ENCODE results near the gene MPZL3. TPM values are rescaled to one million over a fixed set of nuclear protein-coding genes. Genes with fewer than 3 reads are reported as not detected.
A peak's percentile ranks its signal among the peaks of the same experiment; 100 is the strongest.

Gene MPZL3
- total and polyA plus RNA-seq, 9 donors: 0.41 to 1.7 (median 0.73) TPM

- Histone ChIP-seq H3K36me3 (ENCODE audit: control insufficient read depth, insufficient read depth, low read length) (no peaks in the 10 kb centered on the region), H3K4me3 (ENCODE audit: low read length) (no peak overlapping the region), H3K4me1 (ENCODE audit: control insufficient read depth, insufficient read depth, low read length) (no peaks in the 10 kb centered on the region), H3K27me3 (ENCODE audit: control insufficient read depth, insufficient read depth, low read length) (peaks cover 10% of the 10 kb centered on the region), H3K27ac (ENCODE audit: low read length) (no peak overlapping the region), H3K9me3 (replicated peaks; ENCODE audit: control insufficient read depth, low read depth, low read length) (no peaks in the 10 kb centered on the region)
- DNase-seq: peak; percentile 74
- 66% methylated on average over 4 of the region's 6 CpGs for WGBS (ENCODE audit: insufficient coverage)
Observed at GRCh38 chr11:118214210-118214914, 37.8 kb downstream of the MPZL3 start.

GRCh38 chr11:118213781-118214180 lies 38.4 kb downstream of the MPZL3 start:
- H3K27ac ChIP-seq (ENCODE audit: low read length): no peak overlapping the region
- H3K27me3 ChIP-seq (ENCODE audit: control insufficient read depth, insufficient read depth, low read length): peaks cover 12% of the 10 kb centered on the region
- no peaks in the 10 kb centered on the region for H3K9me3 ChIP-seq (replicated peaks; ENCODE audit: control insufficient read depth, low read depth, low read length)
- no peak overlapping the region for H3K4me3 ChIP-seq (ENCODE audit: low read length)
- H3K4me1 ChIP-seq (ENCODE audit: control insufficient read depth, insufficient read depth, low read length): no peaks in the 10 kb centered on the region
- DNase-seq: no peak
- no peaks in the 10 kb centered on the region for H3K36me3 ChIP-seq (ENCODE audit: control insufficient read depth, insufficient read depth, low read length)
- WGBS (ENCODE audit: insufficient coverage): no CpG with 5 or more reads among the region's 2 CpGs

- Histone ChIP-seq H3K4me1 (ENCODE audit: control insufficient read depth, insufficient read depth, low read length) (no peaks in the 10 kb centered on the region), H3K36me3 (ENCODE audit: control insufficient read depth, insufficient read depth, low read length) (no peaks in the 10 kb centered on the region), H3K27me3 (ENCODE audit: control insufficient read depth, insufficient read depth, low read length) (peaks cover 10% of the 10 kb centered on the region), H3K27ac (ENCODE audit: low read length) (no peak overlapping the region), H3K4me3 (ENCODE audit: low read length) (no peak overlapping the region), H3K9me3 (replicated peaks; ENCODE audit: control insufficient read depth, low read depth, low read length) (no peaks in the 10 kb centered on the region)
- no CpG with 5 or more reads among the region's 4 CpGs for WGBS (ENCODE audit: insufficient coverage)
- DNase-seq: no peak
Observed at GRCh38 chr11:118213201-118213600, 39.0 kb downstream of the MPZL3 start.

- Histone ChIP-seq H3K4me1 (ENCODE audit: control insufficient read depth, insufficient read depth, low read length) (no peaks in the 10 kb centered on the region), H3K9me3 (replicated peaks; ENCODE audit: control insufficient read depth, low read depth, low read length) (no peaks in the 10 kb centered on the region), H3K36me3 (ENCODE audit: control insufficient read depth, insufficient read depth, low read length) (no peaks in the 10 kb centered on the region), H3K4me3 (ENCODE audit: low read length) (no peak overlapping the region), H3K27ac (ENCODE audit: low read length) (no peak overlapping the region), H3K27me3 (ENCODE audit: control insufficient read depth, insufficient read depth, low read length) (peaks cover 10% of the 10 kb centered on the region)
- WGBS (ENCODE audit: insufficient coverage): 76% methylated on average over 2 of the region's 2 CpGs
- DNase-seq: peak; percentile 38
Observed at GRCh38 chr11:118212781-118213191, 39.4 kb downstream of the MPZL3 start.

- Histone ChIP-seq H3K36me3 (ENCODE audit: control insufficient read depth, insufficient read depth, low read length) (no peaks in the 10 kb centered on the region), H3K9me3 (replicated peaks; ENCODE audit: control insufficient read depth, low read depth, low read length) (no peaks in the 10 kb centered on the region), H3K4me3 (ENCODE audit: low read length) (no peak overlapping the region), H3K27me3 (ENCODE audit: control insufficient read depth, insufficient read depth, low read length) (peaks cover 10% of the 10 kb centered on the region), H3K27ac (ENCODE audit: low read length) (no peak overlapping the region), H3K4me1 (ENCODE audit: control insufficient read depth, insufficient read depth, low read length) (no peaks in the 10 kb centered on the region)
- 59% methylated on average over 6 of the region's 7 CpGs for WGBS (ENCODE audit: insufficient coverage)
- DNase-seq: peak; percentile 19
Observed at GRCh38 chr11:118212131-118212725, 39.9 kb downstream of the MPZL3 start.

GRCh38 chr11:118211006-118211405 lies 41.2 kb downstream of the MPZL3 start:
- no peaks in the 10 kb centered on the region for H3K4me1 ChIP-seq (ENCODE audit: control insufficient read depth, insufficient read depth, low read length)
- no CpG with 5 or more reads among the region's 6 CpGs for WGBS (ENCODE audit: insufficient coverage)
- peaks cover 11% of the 10 kb centered on the region for H3K27me3 ChIP-seq (ENCODE audit: control insufficient read depth, insufficient read depth, low read length)
- H3K4me3 ChIP-seq (ENCODE audit: low read length): no peak overlapping the region
- no peak overlapping the region for H3K27ac ChIP-seq (ENCODE audit: low read length)
- no peaks in the 10 kb centered on the region for H3K36me3 ChIP-seq (ENCODE audit: control insufficient read depth, insufficient read depth, low read length)
- no peaks in the 10 kb centered on the region for H3K9me3 ChIP-seq (replicated peaks; ENCODE audit: control insufficient read depth, low read depth, low read length)
- no peak for DNase-seq

GRCh38 chr11:118210323-118210722 lies 41.8 kb downstream of the MPZL3 start:
- peaks cover 10% of the 10 kb centered on the region for H3K27me3 ChIP-seq (ENCODE audit: control insufficient read depth, insufficient read depth, low read length)
- no peaks in the 10 kb centered on the region for H3K9me3 ChIP-seq (replicated peaks; ENCODE audit: control insufficient read depth, low read depth, low read length)
- H3K36me3 ChIP-seq (ENCODE audit: control insufficient read depth, insufficient read depth, low read length): no peaks in the 10 kb centered on the region
- H3K4me1 ChIP-seq (ENCODE audit: control insufficient read depth, insufficient read depth, low read length): no peaks in the 10 kb centered on the region
- whole genome bisulfite sequencing (ENCODE audit: insufficient coverage): 91% methylated on average over 6 of the region's 7 CpGs
- H3K27ac ChIP-seq (ENCODE audit: low read length): no peak overlapping the region
- DNase-seq: no peak
- no peak overlapping the region for H3K4me3 ChIP-seq (ENCODE audit: low read length)

GRCh38 chr11:118209033-118209432 lies 43.1 kb downstream of the MPZL3 start:
- H3K4me1 ChIP-seq (ENCODE audit: control insufficient read depth, insufficient read depth, low read length): no peaks in the 10 kb centered on the region
- H3K27me3 ChIP-seq (ENCODE audit: control insufficient read depth, insufficient read depth, low read length): peaks cover 10% of the 10 kb centered on the region
- no peak overlapping the region for H3K4me3 ChIP-seq (ENCODE audit: low read length)
- H3K9me3 ChIP-seq (replicated peaks; ENCODE audit: control insufficient read depth, low read depth, low read length): no peaks in the 10 kb centered on the region
- WGBS (ENCODE audit: insufficient coverage): no CpG with 5 or more reads among the region's 3 CpGs
- no peak overlapping the region for H3K27ac ChIP-seq (ENCODE audit: low read length)
- no peak for DNase-seq
- H3K36me3 ChIP-seq (ENCODE audit: control insufficient read depth, insufficient read depth, low read length): no peaks in the 10 kb centered on the region

GRCh38 chr11:118207079-118207478 lies 45.1 kb downstream of the MPZL3 start:
- peak overlapping the region; percentile 47 for H3K27ac ChIP-seq (ENCODE audit: low read length)
- no peaks in the 10 kb centered on the region for H3K36me3 ChIP-seq (ENCODE audit: control insufficient read depth, insufficient read depth, low read length)
- peaks cover 5% of the 10 kb centered on the region for H3K27me3 ChIP-seq (ENCODE audit: control insufficient read depth, insufficient read depth, low read length)
- H3K4me3 ChIP-seq (ENCODE audit: low read length): no peak overlapping the region
- no peak for DNase-seq
- H3K9me3 ChIP-seq (replicated peaks; ENCODE audit: control insufficient read depth, low read depth, low read length): no peaks in the 10 kb centered on the region
- WGBS (ENCODE audit: insufficient coverage): no CpG with 5 or more reads among the region's 2 CpGs
- H3K4me1 ChIP-seq (ENCODE audit: control insufficient read depth, insufficient read depth, low read length): no peaks in the 10 kb centered on the region

- Histone ChIP-seq H3K4me1 (ENCODE audit: control insufficient read depth, insufficient read depth, low read length) (no peaks in the 10 kb centered on the region), H3K36me3 (ENCODE audit: control insufficient read depth, insufficient read depth, low read length) (no peaks in the 10 kb centered on the region), H3K9me3 (replicated peaks; ENCODE audit: control insufficient read depth, low read depth, low read length) (no peaks in the 10 kb centered on the region), H3K27ac (ENCODE audit: low read length) (peak overlapping the region; percentile 47), H3K27me3 (ENCODE audit: control insufficient read depth, insufficient read depth, low read length) (peaks cover 5% of the 10 kb centered on the region), H3K4me3 (ENCODE audit: low read length) (no peak overlapping the region)
- DNase-seq: peak; percentile 42
- WGBS (ENCODE audit: insufficient coverage): no CpG with 5 or more reads among the region's 1 CpG
Observed at GRCh38 chr11:118206391-118207031, 45.7 kb downstream of the MPZL3 start.

All from muscle of leg (tissue), 11 donors.